HCT116 (cell line): Measurements from ENCODE around the gene RAD51D. TPM values are rescaled to one million over a fixed set of nuclear protein-coding genes. Genes with fewer than 3 reads are reported as not detected.

Experiments
- total RNA-seq: library from RNA; stranded (reverse); gene quantifications from one replicate; pipeline ENCODE4 v1.2.1, GENCODE V29; 2021; ENCODE audit not compliant: unreplicated experiment
- TF ChIP-seq, protein P1 (sequence below): IDR thresholded peaks from 2 replicates; pipeline ENCODE4 v1.6.1; 2012; ENCODE audit warnings: low read depth

RAD51D gene
- total RNA-seq, 1 experiment from 2014 or later = 12.9 TPM

DNA sequence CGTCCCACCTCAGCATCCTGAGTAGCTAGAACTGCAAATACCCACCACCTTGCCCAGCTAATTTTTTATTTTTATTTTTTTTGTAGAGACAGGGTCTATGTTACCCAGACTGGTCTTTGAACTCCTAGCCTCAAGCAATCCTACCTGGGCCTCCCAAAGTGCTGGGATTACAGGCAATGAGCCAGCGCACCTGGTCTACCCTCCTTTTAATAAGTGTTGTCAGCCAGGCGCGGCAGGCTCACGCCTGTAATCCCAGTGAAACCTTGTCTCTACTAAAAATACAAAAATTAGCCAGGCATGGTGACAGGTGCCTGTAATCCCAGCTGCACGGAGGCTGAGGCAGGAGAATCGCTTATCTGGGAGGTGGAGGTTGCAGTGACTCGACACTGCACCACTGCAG, 75.5 kb downstream of the RAD51D start (continued):
- TF ChIP-seq, protein P1, sequence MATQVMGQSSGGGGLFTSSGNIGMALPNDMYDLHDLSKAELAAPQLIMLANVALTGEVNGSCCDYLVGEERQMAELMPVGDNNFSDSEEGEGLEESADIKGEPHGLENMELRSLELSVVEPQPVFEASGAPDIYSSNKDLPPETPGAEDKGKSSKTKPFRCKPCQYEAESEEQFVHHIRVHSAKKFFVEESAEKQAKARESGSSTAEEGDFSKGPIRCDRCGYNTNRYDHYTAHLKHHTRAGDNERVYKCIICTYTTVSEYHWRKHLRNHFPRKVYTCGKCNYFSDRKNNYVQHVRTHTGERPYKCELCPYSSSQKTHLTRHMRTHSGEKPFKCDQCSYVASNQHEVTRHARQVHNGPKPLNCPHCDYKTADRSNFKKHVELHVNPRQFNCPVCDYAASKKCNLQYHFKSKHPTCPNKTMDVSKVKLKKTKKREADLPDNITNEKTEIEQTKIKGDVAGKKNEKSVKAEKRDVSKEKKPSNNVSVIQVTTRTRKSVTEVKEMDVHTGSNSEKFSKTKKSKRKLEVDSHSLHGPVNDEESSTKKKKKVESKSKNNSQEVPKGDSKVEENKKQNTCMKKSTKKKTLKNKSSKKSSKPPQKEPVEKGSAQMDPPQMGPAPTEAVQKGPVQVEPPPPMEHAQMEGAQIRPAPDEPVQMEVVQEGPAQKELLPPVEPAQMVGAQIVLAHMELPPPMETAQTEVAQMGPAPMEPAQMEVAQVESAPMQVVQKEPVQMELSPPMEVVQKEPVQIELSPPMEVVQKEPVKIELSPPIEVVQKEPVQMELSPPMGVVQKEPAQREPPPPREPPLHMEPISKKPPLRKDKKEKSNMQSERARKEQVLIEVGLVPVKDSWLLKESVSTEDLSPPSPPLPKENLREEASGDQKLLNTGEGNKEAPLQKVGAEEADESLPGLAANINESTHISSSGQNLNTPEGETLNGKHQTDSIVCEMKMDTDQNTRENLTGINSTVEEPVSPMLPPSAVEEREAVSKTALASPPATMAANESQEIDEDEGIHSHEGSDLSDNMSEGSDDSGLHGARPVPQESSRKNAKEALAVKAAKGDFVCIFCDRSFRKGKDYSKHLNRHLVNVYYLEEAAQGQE = no peak

Other genes starting within 250 kb of the RAD51D start
- gene CCT6B, start 158.4 kb downstream of the RAD51D start, total RNA-seq = 1.1 TPM
- 11.1 TPM for gene ZNF830, start 158.3 kb downstream of the RAD51D start, total RNA-seq
- 49.4 TPM for gene LIG3, start 139.3 kb downstream of the RAD51D start, total RNA-seq
- gene RFFL, start 56.2 kb downstream of the RAD51D start, total RNA-seq = 40.3 TPM
- gene FNDC8, start 1.8 kb upstream of the RAD51D start, total RNA-seq = not detected
- gene NLE1, start 22.4 kb upstream of the RAD51D start, total RNA-seq = 55.5 TPM
- gene UNC45B, start 28.0 kb upstream of the RAD51D start, total RNA-seq = not detected
- not detected for gene SLC35G3, start 74.5 kb upstream of the RAD51D start, total RNA-seq
- gene SLFN5, start 123.2 kb upstream of the RAD51D start, total RNA-seq = 23.7 TPM